SK-N-SH (cell line): ENCODE data around the gene USP10. TPM values are rescaled to one million over a fixed set of nuclear protein-coding genes. Genes with fewer than 3 reads are reported as not detected.

Experiments
- CTCF ChIA-PET: fragments of 300-600, 350-600 bp; formaldehyde crosslinking; extraction: SDS; loops from one replicate; lab custom pipeline; 2021; lab: Yijun Ruan, JAX
- POLR2A ChIA-PET: fragments of 350-600 bp; sonication (Branson Sonifier 250); formaldehyde crosslinking; extraction: SDS; loops from one replicate; lab custom pipeline; 2020; ENCODE audit warnings: antibody characterized with exemption, inconsistent platforms; lab: Yijun Ruan, JAX
- DNase-seq: peaks from one replicate; pipeline ENCODE4 v3.0.0; 2012
- H2AFZ ChIP-seq: fragments of 200-600 bp; sonication (generic); 2 replicates; pipeline ENCODE4 v1.8.1; 2016; ENCODE audit warnings: antibody characterized with exemption, mild to moderate bottlenecking, low read depth
- H3F3A ChIP-seq: fragments of 200-600 bp; sonication (generic); replicated peaks from 2 replicates; pipeline ENCODE3; 2016; ENCODE audit warnings: antibody characterized with exemption, mild to moderate bottlenecking; ENCODE audit not compliant: insufficient read depth
- H3K27ac ChIP-seq, 2 experiments: fragments of 200-500 bp in 1 of 2; fragments of 200-600 bp in 1 of 2; sonication (Bioruptor generic) in 1 of 2; sonication (generic), shearing (Covaris generic) in 1 of 2; 2 replicates each; pipeline versions ENCODE4 v1.5.1 to v1.6.1; 2014 to 2016; ENCODE audit warnings: low read depth in 2 of 2, inconsistent platforms in 1 of 2, low read length in 1 of 2, mild to moderate bottlenecking in 1 of 2, mixed read lengths in 1 of 2
- H3K27me3 ChIP-seq: fragments of 200-600 bp; sonication (generic), shearing (Covaris generic); 2 replicates; pipeline ENCODE4 v1.6.1; 2016; ENCODE audit warnings: mixed run types; ENCODE audit not compliant: insufficient read depth
- H3K36me3 ChIP-seq, 2 experiments: fragments of 200-500 bp in 1 of 2; fragments of 200-600 bp in 1 of 2; sonication (Bioruptor generic) in 1 of 2; sonication (generic) in 1 of 2; replicated peaks in 1 of 2; 2 replicates each; pipeline versions ENCODE3 to v1.5.1; 2014 to 2016; ENCODE audit warnings: low read length in 1 of 2, mild to moderate bottlenecking in 1 of 2; ENCODE audit not compliant: insufficient read depth in 2 of 2, control insufficient read depth in 1 of 2
- H3K4me1 ChIP-seq, 2 experiments: fragments of 200-500 bp in 1 of 2; fragments of 200-600 bp in 1 of 2; sonication (Bioruptor generic) in 1 of 2; sonication (generic), shearing (Covaris generic) in 1 of 2; 2 replicates each; pipeline versions ENCODE4 v1.5.1 to v1.6.1; 2014 to 2016; ENCODE audit warnings: low read depth in 1 of 2, low read length in 1 of 2, mixed run types in 1 of 2; ENCODE audit not compliant: insufficient read depth in 2 of 2, control insufficient read depth in 1 of 2
- H3K4me2 ChIP-seq: fragments of 200-600 bp; sonication (generic), shearing (Covaris generic); 2 replicates; pipeline ENCODE4 v1.6.1; 2017; ENCODE audit warnings: mixed run types
- H3K4me3 ChIP-seq, 2 experiments: fragments of 200-500 bp in 1 of 2; fragments of 200-600 bp in 1 of 2; sonication (Bioruptor generic) in 1 of 2; sonication (generic), shearing (Covaris generic) in 1 of 2; 2 replicates each; pipeline versions ENCODE4 v1.5.1 to v1.8.1; 2014 to 2016; ENCODE audit warnings: low read depth in 2 of 2, inconsistent platforms in 1 of 2, low read length in 1 of 2, mild to moderate bottlenecking in 1 of 2, mixed read lengths in 1 of 2, moderate library complexity in 1 of 2
- H3K79me2 ChIP-seq: fragments of 200-600 bp; sonication (generic); 2 replicates; pipeline ENCODE4 v1.8.1; 2017; ENCODE audit warnings: mild to moderate bottlenecking; ENCODE audit not compliant: insufficient read depth
- H3K9ac ChIP-seq: fragments of 200-600 bp; sonication (generic); 2 replicates; pipeline ENCODE4 v1.6.1; 2017; ENCODE audit warnings: mixed run types
- H3K9me2 ChIP-seq: fragments of 200-600 bp; sonication (generic); 2 replicates; pipeline ENCODE4 v1.6.1; 2017; ENCODE audit warnings: mixed run types
- H3K9me3 ChIP-seq: fragments of 200-600 bp; sonication (generic); 2 replicates; pipeline ENCODE4 v1.6.1; 2017; ENCODE audit warnings: mixed run types, mild to moderate bottlenecking, moderate library complexity
- H4K20me1 ChIP-seq: fragments of 200-600 bp; sonication (generic); 2 replicates; pipeline ENCODE4 v1.6.1; 2017; ENCODE audit warnings: mild to moderate bottlenecking, mixed run types; ENCODE audit not compliant: insufficient read depth
- CTCF ChIP-seq: fragments of 200-600 bp; sonication (generic); IDR thresholded peaks from 2 replicates; pipeline ENCODE4 v1.6.1; 2017; ENCODE audit warnings: antibody characterized with exemption, mild to moderate bottlenecking, moderate library complexity
- FOSL2 ChIP-seq: IDR thresholded peaks from 2 replicates; pipeline ENCODE4 v1.4.0; 2012; ENCODE audit warnings: low read depth, mild to moderate bottlenecking, moderate library complexity, borderline replicate concordance
- FOXM1 ChIP-seq: IDR thresholded peaks from 2 replicates; pipeline ENCODE4 v1.4.0; 2012; ENCODE audit warnings: low read depth, mild to moderate bottlenecking
- MXI1 ChIP-seq: IDR thresholded peaks from 2 replicates; pipeline ENCODE4 v1.6.1; 2012; ENCODE audit warnings: mild to moderate bottlenecking, low read depth, low read length, improper control_type of control experiment
- NFIC ChIP-seq: IDR thresholded peaks from 2 replicates; pipeline ENCODE4 v1.4.0; 2012; ENCODE audit warnings: borderline replicate concordance
- PBX3 ChIP-seq: IDR thresholded peaks from 2 replicates; pipeline ENCODE4; 2012
- RAD21 ChIP-seq: IDR thresholded peaks from 2 replicates; pipeline ENCODE4 v1.6.1; 2012; ENCODE audit warnings: mild to moderate bottlenecking, low read length
- RCOR1 ChIP-seq: fragments of 150-350 bp; IDR thresholded peaks from 2 replicates; pipeline ENCODE4 v1.6.1; 2017; ENCODE audit warnings: antibody characterized with exemption, low read length
- REST ChIP-seq: IDR thresholded peaks from 2 replicates; pipeline ENCODE4 v1.6.1; 2012; ENCODE audit warnings: mild to moderate bottlenecking, low read depth, low read length, moderate library complexity
- SIN3A ChIP-seq: IDR thresholded peaks from 2 replicates; pipeline ENCODE4 v1.6.1; 2012; ENCODE audit warnings: low read depth, mild to moderate bottlenecking, low read length, moderate library complexity, borderline replicate concordance
- TAF1 ChIP-seq: IDR thresholded peaks from 2 replicates; pipeline ENCODE4 v1.6.1; 2012; ENCODE audit warnings: low read depth, mild to moderate bottlenecking, low read length, moderate library complexity, borderline replicate concordance
- TEAD4 ChIP-seq: IDR thresholded peaks from 2 replicates; pipeline ENCODE4 v1.4.0; 2012; ENCODE audit warnings: mild to moderate bottlenecking, borderline replicate concordance; ENCODE audit not compliant: insufficient read depth
- ZBTB33 ChIP-seq: IDR thresholded peaks from 2 replicates; pipeline ENCODE4 v1.4.0; 2012; ENCODE audit warnings: low read depth, borderline replicate concordance
- WGBS: methylation state at CpG from one replicate; pipeline ENCODE4 v1.1.6; 2017; ENCODE audit warnings: low lambda C conversion rate; 5-methylcytosine and 5-hydroxymethylcytosine counted together
- polyA plus RNA-seq, 3 experiments: library from polyadenylated mRNA; depleted of rRNA; stranded (reverse); fragments of >200 nt; gene quantifications; 2 replicates each; pipeline ENCODE4 v1.2.3, GENCODE V29; 2012

USP10 gene
- polyA plus RNA-seq, 1 of the 3 experiments (the other 2 are of a cell fraction) = 49.2 TPM

GRCh38 chr16:84723906-84724305, 24.1 kb downstream of the USP10 start:
- Histone ChIP-seq H3K4me1 (peaks cover 24 to 43% of the 10 kb centered on the region in 2 experiments; a peak in 3 of 4 replicates), H3K27ac (no peak overlapping the region; a peak in 1 of 4 replicates), H3K36me3 (no peaks in the 10 kb centered on the region), H3K9me3 (no peaks in the 10 kb centered on the region), H4K20me1 (peaks cover 73% of the 10 kb centered on the region), H3F3A (peaks cover 23% of the 10 kb centered on the region), H3K4me2 (0 out of 2 replicates have a peak overlapping the region, but pooled peaks have one; percentile 2), H2AFZ (no peak overlapping the region)
- TF ChIP-seq SIN3A (no peak), REST (no peak), RAD21 (no peak), TEAD4 (no peak), ZBTB33 (no peak), TAF1 (no peak), RCOR1 (no peak), NFIC (no peak), FOSL2 (no peak)
- TF ChIP-seq, all 33 proteins: peak for 0
- H3K4me3 ChIP-seq = no peak overlapping the region
- POLR2A ChIA-PET = no interaction called here
- no peaks in the 10 kb centered on the region for H3K27me3 ChIP-seq
- peaks cover 100% of the 10 kb centered on the region for H3K79me2 ChIP-seq
- no peak for DNase-seq
- CTCF ChIA-PET = interaction anchor here (1.0 to 17.6 kb wide), 9 partner anchors 13 to 247 kb away, joined by 3 to 275 read pairs (median 26); partner anchors contain the start of gene COTL1
- H3K9me2 ChIP-seq = no peaks in the 10 kb centered on the region
- 95% methylated on average over 1 of the region's 1 CpG for whole genome bisulfite sequencing
- H3K9ac ChIP-seq = no peak overlapping the region

- Histone ChIP-seq H3K9ac (no peak overlapping the region), H3K27me3 (no peaks in the 10 kb centered on the region), H2AFZ (no peak overlapping the region), H3K9me2 (no peaks in the 10 kb centered on the region), H3K9me3 (no peaks in the 10 kb centered on the region), H3K27ac (no peak overlapping the region; a peak in 1 of 4 replicates), H4K20me1 (peaks cover 64% of the 10 kb centered on the region), H3K36me3 (no peaks in the 10 kb centered on the region), H3K4me3 (no peak overlapping the region), H3K4me2 (no peak overlapping the region), H3K79me2 (peaks cover 100% of the 10 kb centered on the region), H3K4me1 (peaks cover 22 to 35% of the 10 kb centered on the region in 2 experiments; a peak in 3 of 4 replicates), H3F3A (peaks cover 20% of the 10 kb centered on the region)
- no peak for DNase-seq
- WGBS = 81% methylated on average over 6 of the region's 6 CpGs
- POLR2A ChIA-PET = interaction anchor here (0.6 kb wide), 1 partner anchor 101 kb away, joined by 3 read pairs; no protein-coding TSS in a partner anchor
- CTCF ChIA-PET = interaction anchor here (0.9 to 17.6 kb wide), 19 partner anchors 8 to 252 kb away, joined by 3 to 275 read pairs (median 16); partner anchors contain the start of gene COTL1
- TF ChIP-seq MXI1 (no peak), RAD21 (no peak), PBX3 (no peak), CTCF (no peak), FOXM1 (no peak), TAF1 (no peak), ZBTB33 (no peak), SIN3A (no peak)
Measured at GRCh38 chr16:84724606-84725309, 25.0 kb downstream of the USP10 start.
